ENCODE results near the gene NBL1.

The NBL1 gene

GRCh38 chr1:19683351-19683750 lies 39.2 kb downstream of the NBL1 start:
- in situ Hi-C loops (cut with HindIII; ENCODE audit: low pct_ligation_motif_present, low pct_unique_long_range_greater_than_20kb, low sequenced_read_pairs), result no loop called here
- DNase-seq, result no peak

GRCh38 chr1:19684677-19685076 lies 40.6 kb downstream of the NBL1 start:
- no peak for DNase-seq
- in situ Hi-C loops (cut with HindIII; ENCODE audit: low pct_ligation_motif_present, low pct_unique_long_range_greater_than_20kb, low sequenced_read_pairs), result no loop called here

- in situ Hi-C loops (cut with HindIII; ENCODE audit: low pct_ligation_motif_present, low pct_unique_long_range_greater_than_20kb, low sequenced_read_pairs), result no loop called here
- DNase-seq, result no peak
Observed at GRCh38 chr1:19685994-19686393, 41.9 kb downstream of the NBL1 start.

- in situ Hi-C loops (cut with HindIII; ENCODE audit: low pct_ligation_motif_present, low pct_unique_long_range_greater_than_20kb, low sequenced_read_pairs), result no loop called here
- DNase-seq, result no peak
Observed at GRCh38 chr1:19687414-19687813, 43.3 kb downstream of the NBL1 start.

- DNase-seq, result no peak
- in situ Hi-C loops (cut with HindIII; ENCODE audit: low pct_ligation_motif_present, low pct_unique_long_range_greater_than_20kb, low sequenced_read_pairs), result no loop called here
Observed at GRCh38 chr1:19688041-19688842, 44.1 kb downstream of the NBL1 start.

- in situ Hi-C loops (cut with HindIII; ENCODE audit: low pct_ligation_motif_present, low pct_unique_long_range_greater_than_20kb, low sequenced_read_pairs), result no loop called here
- DNase-seq, result no peak
Observed at GRCh38 chr1:19689085-19689757, 45.1 kb downstream of the NBL1 start.

GRCh38 chr1:19689856-19690255 lies 45.7 kb downstream of the NBL1 start:
- DNase-seq, result no peak
- in situ Hi-C loops (cut with HindIII; ENCODE audit: low pct_ligation_motif_present, low pct_unique_long_range_greater_than_20kb, low sequenced_read_pairs), result no loop called here

- in situ Hi-C loops (cut with HindIII; ENCODE audit: low pct_ligation_motif_present, low pct_unique_long_range_greater_than_20kb, low sequenced_read_pairs), result no loop called here
- no peak for DNase-seq
Observed at GRCh38 chr1:19690342-19690741, 46.2 kb downstream of the NBL1 start.

- in situ Hi-C loops (cut with HindIII; ENCODE audit: low pct_ligation_motif_present, low pct_unique_long_range_greater_than_20kb, low sequenced_read_pairs), result no loop called here
Observed at GRCh38 chr1:19694298-19694697, 50.2 kb downstream of the NBL1 start.

GRCh38 chr1:19695772-19696171 lies 51.7 kb downstream of the NBL1 start:
- in situ Hi-C loops (cut with HindIII; ENCODE audit: low pct_ligation_motif_present, low pct_unique_long_range_greater_than_20kb, low sequenced_read_pairs), result no loop called here
- no peak for DNase-seq

More at GRCh38 chr1:19694298-19694697, 50.2 kb downstream of the NBL1 start:
- DNase-seq, result no peak

- in situ Hi-C loops (cut with HindIII; ENCODE audit: low pct_ligation_motif_present, low pct_unique_long_range_greater_than_20kb, low sequenced_read_pairs), result no loop called here
Observed at GRCh38 chr1:19696820-19697219, 52.7 kb downstream of the NBL1 start.

GRCh38 chr1:19698181-19698580 lies 54.1 kb downstream of the NBL1 start:
- DNase-seq, result no peak
- in situ Hi-C loops (cut with HindIII; ENCODE audit: low pct_ligation_motif_present, low pct_unique_long_range_greater_than_20kb, low sequenced_read_pairs), result no loop called here

More at GRCh38 chr1:19696820-19697219, 52.7 kb downstream of the NBL1 start:
- no peak for DNase-seq

GRCh38 chr1:19700079-19700777 lies 56.1 kb downstream of the NBL1 start:
- no peak for DNase-seq

GRCh38 chr1:19703280-19703679 lies 59.2 kb downstream of the NBL1 start:
- DNase-seq, result no peak
- in situ Hi-C loops (cut with HindIII; ENCODE audit: low pct_ligation_motif_present, low pct_unique_long_range_greater_than_20kb, low sequenced_read_pairs), result no loop called here

More at GRCh38 chr1:19700079-19700777, 56.1 kb downstream of the NBL1 start:
- in situ Hi-C loops (cut with HindIII; ENCODE audit: low pct_ligation_motif_present, low pct_unique_long_range_greater_than_20kb, low sequenced_read_pairs), result no loop called here

- DNase-seq, result peak; percentile 56
- in situ Hi-C loops (cut with HindIII; ENCODE audit: low pct_ligation_motif_present, low pct_unique_long_range_greater_than_20kb, low sequenced_read_pairs), result no loop called here
Observed at GRCh38 chr1:19704247-19705113, 60.4 kb downstream of the NBL1 start.

GRCh38 chr1:19705464-19705863 lies 61.4 kb downstream of the NBL1 start:
- in situ Hi-C loops (cut with HindIII; ENCODE audit: low pct_ligation_motif_present, low pct_unique_long_range_greater_than_20kb, low sequenced_read_pairs), result no loop called here
- DNase-seq, result no peak

GRCh38 chr1:19706136-19706535 lies 62.0 kb downstream of the NBL1 start:
- DNase-seq, result no peak
- in situ Hi-C loops (cut with HindIII; ENCODE audit: low pct_ligation_motif_present, low pct_unique_long_range_greater_than_20kb, low sequenced_read_pairs), result no loop called here
